ENCODE data around the gene CAPN14.

DNA sequence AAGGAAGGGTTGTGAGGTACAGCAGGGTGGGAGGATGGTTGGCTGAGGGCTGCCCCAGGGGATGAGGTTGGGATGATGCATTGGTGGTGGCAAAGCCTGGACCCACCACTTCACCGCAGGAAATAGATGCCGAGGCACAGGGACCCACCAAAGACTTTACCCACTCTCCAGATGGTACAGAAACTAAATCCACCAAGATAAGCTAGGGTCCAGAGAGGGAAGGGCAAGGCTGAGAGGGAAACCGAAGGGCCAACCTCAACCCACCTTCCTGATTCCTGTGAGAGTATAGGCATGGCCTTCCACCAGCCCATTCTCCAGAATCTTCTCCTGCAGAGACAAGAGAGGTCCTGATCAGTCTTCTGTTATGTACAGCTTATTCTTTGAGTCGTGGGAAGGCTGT, 18.1 kb downstream of the CAPN14 start:
- no peak for TF ChIP-seq CTCF (IDR thresholded peaks at IDR 0.05)
- no peak for TF ChIP-seq POLR2A (IDR thresholded peaks at IDR 0.05)
- no peak for TF ChIP-seq EP300 (IDR thresholded peaks at IDR 0.05)

Data from upper lobe of left lung (tissue), 4 donors.